ENCODE data around the gene ADAR. TPM values are rescaled to one million over a fixed set of nuclear protein-coding genes. Genes with fewer than 3 reads are reported as not detected.

ADAR gene
- total and polyA plus RNA-seq, 2 of the 8 experiments (the other 6 are each of a cell fraction or from before 2014, with no cell fraction given), result 125 to 242 TPM

DNA sequence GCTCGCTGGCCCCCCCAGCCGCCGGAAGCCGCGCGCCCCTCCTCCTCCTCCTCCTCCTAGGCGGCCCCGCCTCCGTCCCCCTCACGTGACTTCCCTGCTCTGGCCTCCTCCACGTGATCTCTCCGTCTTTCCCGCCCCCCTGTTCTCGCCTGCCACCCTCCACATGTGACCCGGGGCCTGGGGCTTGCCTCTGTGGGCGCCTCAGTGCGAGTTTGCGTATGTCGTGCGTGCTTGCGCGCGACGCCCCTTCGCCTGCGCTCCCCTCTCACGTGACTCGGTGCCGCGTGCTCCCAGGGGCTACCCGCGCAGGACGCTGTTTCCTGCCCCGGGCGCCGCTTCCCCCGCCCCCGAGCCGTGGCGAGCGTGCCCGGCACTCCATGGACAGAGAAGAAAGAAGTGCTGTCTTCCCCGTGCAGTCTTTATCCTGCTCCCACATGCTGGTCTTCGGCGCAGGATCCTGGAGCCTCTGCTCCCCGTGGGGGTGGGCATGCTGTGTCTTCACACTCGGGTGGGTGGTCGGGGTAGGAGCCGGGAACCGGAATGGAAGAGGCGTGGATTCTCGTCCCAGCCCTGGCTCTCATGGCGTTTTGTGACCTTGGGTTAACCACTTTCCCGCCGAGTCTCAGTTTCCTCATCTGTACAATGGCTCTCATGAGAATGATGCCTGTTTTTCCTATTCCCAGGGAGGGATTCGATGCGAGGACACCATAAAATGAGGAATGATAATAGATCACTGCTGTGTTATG is 49.1 kb downstream of the ADAR start:
- peak overlapping the region; percentile 71; the same call in 1 of the 2 replicates for H2BK5ac ChIP-seq (ENCODE audit: low read depth, low read length)
- H3K79me2 ChIP-seq (ENCODE audit: control insufficient read depth in 1 of 2, insufficient read depth in 2 of 2, low read length in 2 of 2), result peaks cover 7 to 31% of the 10 kb centered on the region in 2 experiments; a peak in 3 of 4 replicates
- DNase-seq (ENCODE audit: low read depth in 1 of 2, low spot score in 2 of 2) (peak; percentile 91 to 94), FAIRE-seq (no peak)
- H2BK15ac ChIP-seq (ENCODE audit: low read length), result 0 out of 2 replicates have a peak overlapping the region, but pooled peaks have one; percentile 20
- peak overlapping the region; percentile 73 for H3K18ac ChIP-seq (ENCODE audit: extremely low read depth, low read length)
- peak overlapping the region; percentile 95 for H4K91ac ChIP-seq (replicated peaks; ENCODE audit: insufficient read length, low read length)
- ChIA-PET POLR2A (ENCODE audit: partially characterized antibody) (interaction anchor here (0.7 to 0.9 kb wide), 3 partner anchors 9 to 378 kb away, joined by 3 to 4 read pairs (median 3); partner anchors contain the start of genes CHRNB2 and PMVK), CTCF (ENCODE audit: partially characterized antibody) (interaction anchor here (0.7 to 2.0 kb wide), 24 partner anchors 10 to 460 kb away, joined by 3 to 15 read pairs (median 4); partner anchors contain the start of gene PBXIP1)
- no peak overlapping the region for H3K23ac ChIP-seq (ENCODE audit: insufficient read length)
- peak overlapping the region; percentile 54 for H3K4ac ChIP-seq (replicated peaks; ENCODE audit: insufficient read length, low read depth, low read length)
- H3K27ac ChIP-seq (ENCODE audit: low read depth, low read length), result peak overlapping the region; percentile 25; the same call in 1 of the 2 replicates
- peak overlapping the region; percentile 87 for H4K8ac ChIP-seq (ENCODE audit: extremely low read depth, insufficient read depth, low read length)
- H3K9me3 ChIP-seq (ENCODE audit: insufficient read depth in 2 of 2, low read depth in 1 of 2, low read length in 1 of 2), result no peaks in the 10 kb centered on the region
- peak overlapping the region in 3 of 4 experiments; percentile 11 to 92 (median 54); a peak in 5 of 8 replicates for H3K4me3 ChIP-seq (ENCODE audit: extremely low read depth in 1 of 4, insufficient read depth in 2 of 4, low read depth in 3 of 4, low read length in 4 of 4)
- H2BK20ac ChIP-seq (ENCODE audit: low read length), result no peak overlapping the region; the same call in 1 of the 2 replicates
- H4K5ac ChIP-seq (ENCODE audit: insufficient read length, low read depth, low read length), result peak overlapping the region; percentile 18
- no peaks in the 10 kb centered on the region for H3K27me3 ChIP-seq (replicated peaks in 1 of 4; ENCODE audit: control insufficient read depth in 3 of 4, extremely low read depth in 1 of 4, insufficient read depth in 3 of 4, low read length in 3 of 4)
- peak overlapping the region; percentile 32 for H3K56ac ChIP-seq (replicated peaks; ENCODE audit: insufficient read length, low read depth, low read length)
- H2BK120ac ChIP-seq (replicated peaks; ENCODE audit: low read depth, low read length), result no peak overlapping the region
- H2AFZ ChIP-seq (ENCODE audit: low read length), result 0 out of 2 replicates have a peak overlapping the region, but pooled peaks have one; percentile 35
- peak overlapping the region in 3 of 4 experiments; percentile 1 to 36 (median 11); a peak in 2 of 7 replicates for H3K9ac ChIP-seq (replicated peaks in 1 of 4; ENCODE audit: extremely low read depth in 1 of 4, low read depth in 3 of 4, low read length in 3 of 4)
- no peak overlapping the region for H2AK5ac ChIP-seq (ENCODE audit: low read depth, low read length)
- peak overlapping the region; percentile 81 for H2BK12ac ChIP-seq (ENCODE audit: low read depth, low read length)
- H4K20me1 ChIP-seq (replicated peaks in 1 of 2; ENCODE audit: control insufficient read depth in 1 of 2, insufficient read depth in 2 of 2, low read length in 2 of 2), result peaks cover 2 to 3% of the 10 kb centered on the region in 2 experiments
- peaks cover 8 to 20% (median 19%) of the 10 kb centered on the region in 4 experiments for H3K36me3 ChIP-seq (ENCODE audit: control insufficient read depth in 2 of 4, insufficient read depth in 4 of 4, low read length in 3 of 4)
- H3K4me2 ChIP-seq (ENCODE audit: insufficient read depth in 1 of 2, low read depth in 2 of 2, low read length in 2 of 2), result peak overlapping the region; percentile 61 to 99
- peaks cover 6% of the 10 kb centered on the region for H3K79me1 ChIP-seq (ENCODE audit: low read depth, low read length)
- H3K23me2 ChIP-seq (ENCODE audit: low read depth, low read length), result peaks cover 10% of the 10 kb centered on the region
- H3K4me1 ChIP-seq (replicated peaks in 1 of 4; ENCODE audit: control insufficient read depth in 3 of 4, insufficient read depth in 4 of 4, low read length in 3 of 4), result peaks cover 5 to 14% (median 7%) of the 10 kb centered on the region in 4 experiments; a peak in 5 of 7 replicates
- 8% methylated on average over 46 of the region's 57 CpGs; no CpG with 5 or more reads in 1 of the 2 experiments for WGBS, 2 experiments (ENCODE audit: extremely low coverage in 1 of 2, insufficient coverage in 1 of 2, insufficient read length in 1 of 2, insufficient replicate concordance in 2 of 2, low coverage in 1 of 2, low lambda C conversion rate in 2 of 2, missing lambda C conversion rate in 1 of 2)
- no peak overlapping the region for H3K14ac ChIP-seq (ENCODE audit: insufficient read length)
- no peak for TF ChIP-seq NANOG (IDR thresholded peaks at IDR 0.05; ENCODE audit: insufficient read depth, low read depth, low read length, poor library complexity, severe bottlenecking)
- peak; percentile 48; the same call in 1 of the 2 replicates for TF ChIP-seq TAF1 (IDR thresholded peaks at IDR 0.05; ENCODE audit: low read depth, low read length)
- TF ChIP-seq KDM1A (IDR thresholded peaks at IDR 0.05; ENCODE audit: borderline replicate concordance, low read length), result peak; percentile 99
- peak; percentile 100 for TF ChIP-seq USF2 (IDR thresholded peaks at IDR 0.05; ENCODE audit: low read length)
- peak; percentile 49; the same call in 1 of the 2 replicates for TF ChIP-seq TBP (IDR thresholded peaks at IDR 0.05; ENCODE audit: low read depth, low read length)
- TF ChIP-seq YY1 (IDR thresholded peaks at IDR 0.05; ENCODE audit: low read depth, low read length), result peak; percentile 88; the same call in 1 of the 2 replicates
- TF ChIP-seq SP2 (IDR thresholded peaks at IDR 0.05; ENCODE audit: low read length), result no peak
- TF ChIP-seq PHF8 (conservative IDR thresholded peaks at IDR 0.05; ENCODE audit: low read depth, low read length), result peak; percentile 50; the same call in 1 of the 2 replicates
- peak; percentile 68 to 72; a peak in 1 of 4 replicates for TF ChIP-seq SIN3A (conservative IDR thresholded peaks at IDR 0.05 in 1 of 2, IDR thresholded peaks at IDR 0.05 in 1 of 2; ENCODE audit: low read depth in 1 of 2, low read length in 2 of 2)
